ENCODE results near the gene SLC18A3. TPM values are rescaled to one million over a fixed set of nuclear protein-coding genes. Genes with fewer than 3 reads are reported as not detected.

SLC18A3 gene
- total RNA-seq, 1 experiment from 2014 or later = 0.30 TPM

GRCh38 chr10:49567810-49568209 lies 42.3 kb upstream of the SLC18A3 start:
- TF ChIP-seq EZH2 (IDR thresholded peaks at IDR 0.05; ENCODE audit: borderline replicate concordance, low read depth, low read length, poor library complexity, severe bottlenecking) = no peak
- TF ChIP-seq, protein P1, sequence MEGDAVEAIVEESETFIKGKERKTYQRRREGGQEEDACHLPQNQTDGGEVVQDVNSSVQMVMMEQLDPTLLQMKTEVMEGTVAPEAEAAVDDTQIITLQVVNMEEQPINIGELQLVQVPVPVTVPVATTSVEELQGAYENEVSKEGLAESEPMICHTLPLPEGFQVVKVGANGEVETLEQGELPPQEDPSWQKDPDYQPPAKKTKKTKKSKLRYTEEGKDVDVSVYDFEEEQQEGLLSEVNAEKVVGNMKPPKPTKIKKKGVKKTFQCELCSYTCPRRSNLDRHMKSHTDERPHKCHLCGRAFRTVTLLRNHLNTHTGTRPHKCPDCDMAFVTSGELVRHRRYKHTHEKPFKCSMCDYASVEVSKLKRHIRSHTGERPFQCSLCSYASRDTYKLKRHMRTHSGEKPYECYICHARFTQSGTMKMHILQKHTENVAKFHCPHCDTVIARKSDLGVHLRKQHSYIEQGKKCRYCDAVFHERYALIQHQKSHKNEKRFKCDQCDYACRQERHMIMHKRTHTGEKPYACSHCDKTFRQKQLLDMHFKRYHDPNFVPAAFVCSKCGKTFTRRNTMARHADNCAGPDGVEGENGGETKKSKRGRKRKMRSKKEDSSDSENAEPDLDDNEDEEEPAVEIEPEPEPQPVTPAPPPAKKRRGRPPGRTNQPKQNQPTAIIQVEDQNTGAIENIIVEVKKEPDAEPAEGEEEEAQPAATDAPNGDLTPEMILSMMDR (conservative IDR thresholded peaks at IDR 0.05; ENCODE audit: low read depth, low read length) = no peak
- Histone ChIP-seq H3K4me3 (ENCODE audit: low read depth, low read length, poor library complexity, severe bottlenecking) (no peak overlapping the region), H3K9me3 (ENCODE audit: low read depth, low read length, poor library complexity, severe bottlenecking) (no peaks in the 10 kb centered on the region), H3K27me3 (replicated peaks; ENCODE audit: insufficient read depth, low read depth, low read length, poor library complexity) (no peaks in the 10 kb centered on the region), H3K27ac (ENCODE audit: low read depth, low read length, poor library complexity, severe bottlenecking) (no peak overlapping the region), H3K36me3 (ENCODE audit: insufficient read depth, low read length, poor library complexity, severe bottlenecking) (no peaks in the 10 kb centered on the region), H3K4me1 (ENCODE audit: insufficient read depth, low read length, poor library complexity, severe bottlenecking) (no peaks in the 10 kb centered on the region)
- CTCF ChIA-PET = no interaction called here
- intact Hi-C loops (cut with micrococcal nuclease; ENCODE audit: unreplicated experiment) = no loop called here
- DNase-seq (ENCODE audit: low spot score) = no peak
- no TSS peak for BruUV-seq (replicated peaks)
- POLR2A ChIA-PET (ENCODE audit: low non-redundant PET) = no interaction called here

DNA sequence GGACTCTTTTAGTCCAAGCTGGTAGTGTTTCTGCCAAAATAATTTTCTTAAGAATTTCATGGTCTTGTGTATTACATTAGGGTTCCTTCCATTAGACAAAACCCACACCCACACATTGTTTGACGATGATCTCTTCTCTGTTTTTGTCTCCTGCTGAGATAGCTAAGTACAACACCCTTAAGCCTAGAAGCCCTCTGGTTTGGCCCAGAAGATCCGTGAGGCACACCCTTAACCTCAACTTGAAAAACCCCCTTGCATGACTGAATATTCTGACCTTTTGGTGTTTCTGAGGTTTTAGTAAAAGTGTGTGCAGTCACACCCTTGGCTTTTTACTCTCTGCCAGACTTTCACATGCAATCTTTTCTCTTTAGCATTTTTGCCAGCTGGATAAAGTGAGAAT lies 41.9 kb upstream of the SLC18A3 start:
- no peak for TF ChIP-seq EZH2 (IDR thresholded peaks at IDR 0.05; ENCODE audit: borderline replicate concordance, low read depth, low read length, poor library complexity, severe bottlenecking)
- TF ChIP-seq, protein P1 (conservative IDR thresholded peaks at IDR 0.05; ENCODE audit: low read depth, low read length) = no peak
- ChIA-PET CTCF (no interaction called here), POLR2A (ENCODE audit: low non-redundant PET) (no interaction called here)
- DNase-seq (ENCODE audit: low spot score) = no peak
- Histone ChIP-seq H3K27ac (ENCODE audit: low read depth, low read length, poor library complexity, severe bottlenecking) (no peak overlapping the region), H3K9me3 (ENCODE audit: low read depth, low read length, poor library complexity, severe bottlenecking) (no peaks in the 10 kb centered on the region), H3K4me1 (ENCODE audit: insufficient read depth, low read length, poor library complexity, severe bottlenecking) (no peaks in the 10 kb centered on the region), H3K27me3 (replicated peaks; ENCODE audit: insufficient read depth, low read depth, low read length, poor library complexity) (no peaks in the 10 kb centered on the region), H3K4me3 (ENCODE audit: low read depth, low read length, poor library complexity, severe bottlenecking) (no peak overlapping the region), H3K36me3 (ENCODE audit: insufficient read depth, low read length, poor library complexity, severe bottlenecking) (no peaks in the 10 kb centered on the region)
- intact Hi-C loops (cut with micrococcal nuclease; ENCODE audit: unreplicated experiment) = no loop called here
- no TSS peak for BruUV-seq (replicated peaks)

DNA sequence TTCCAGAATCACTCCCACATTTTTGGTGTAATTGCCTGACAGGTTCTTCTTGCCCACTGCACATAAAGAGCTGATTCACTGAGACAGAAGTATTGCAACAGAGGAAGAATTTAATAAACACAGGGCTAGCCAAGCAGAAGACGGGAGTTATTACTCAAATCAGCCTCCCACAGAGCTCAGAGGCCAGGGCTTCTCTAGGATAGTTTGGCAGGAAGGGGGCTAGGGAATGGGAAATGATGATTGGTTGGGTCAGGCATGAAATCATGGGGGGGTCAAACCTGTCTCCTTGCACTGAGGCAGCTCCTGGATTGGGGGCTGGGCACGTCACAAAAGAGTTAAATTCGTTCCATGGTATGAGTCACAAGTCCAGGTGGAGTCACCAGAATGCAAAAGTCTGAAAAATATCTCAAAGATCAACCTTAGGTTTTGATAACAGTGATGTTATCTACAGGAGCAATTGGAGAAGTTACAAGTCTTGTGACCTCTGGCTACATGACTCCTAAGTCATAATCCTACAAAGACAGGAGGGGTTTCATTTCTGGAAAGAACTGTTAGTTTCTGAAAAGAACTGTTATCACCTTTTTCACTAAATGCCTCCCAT lies 41.0 kb upstream of the SLC18A3 start:
- ChIA-PET POLR2A (ENCODE audit: low non-redundant PET) (no interaction called here), CTCF (no interaction called here)
- Histone ChIP-seq H3K27me3 (replicated peaks; ENCODE audit: insufficient read depth, low read depth, low read length, poor library complexity) (no peaks in the 10 kb centered on the region), H3K27ac (ENCODE audit: low read depth, low read length, poor library complexity, severe bottlenecking) (no peak overlapping the region), H3K36me3 (ENCODE audit: insufficient read depth, low read length, poor library complexity, severe bottlenecking) (no peaks in the 10 kb centered on the region), H3K4me3 (ENCODE audit: low read depth, low read length, poor library complexity, severe bottlenecking) (no peak overlapping the region), H3K9me3 (ENCODE audit: low read depth, low read length, poor library complexity, severe bottlenecking) (no peaks in the 10 kb centered on the region), H3K4me1 (ENCODE audit: insufficient read depth, low read length, poor library complexity, severe bottlenecking) (no peaks in the 10 kb centered on the region)
- no peak for TF ChIP-seq EZH2 (IDR thresholded peaks at IDR 0.05; ENCODE audit: borderline replicate concordance, low read depth, low read length, poor library complexity, severe bottlenecking)
- TF ChIP-seq, protein P1 (conservative IDR thresholded peaks at IDR 0.05; ENCODE audit: low read depth, low read length) = no peak
- no peak for DNase-seq (ENCODE audit: low spot score)
- intact Hi-C loops (cut with micrococcal nuclease; ENCODE audit: unreplicated experiment) = no loop called here
- BruUV-seq (replicated peaks) = no TSS peak

Measured in A673 (cell line).